ENCODE data around the gene HNRNPU.

- no peak for TF ChIP-seq CTCF (IDR thresholded peaks at IDR 0.05)
- no peak for TF ChIP-seq RCOR1 (IDR thresholded peaks at IDR 0.05; ENCODE audit: low read depth, low read length)
- no peak for TF ChIP-seq MAX (IDR thresholded peaks at IDR 0.05)
- no peak for TF ChIP-seq EP300 (IDR thresholded peaks at IDR 0.05)
- no peak for TF ChIP-seq POLR2A (IDR thresholded peaks at IDR 0.05; ENCODE audit: low read length)
- TF ChIP-seq JUNB (IDR thresholded peaks at IDR 0.05), result no peak
Measured at GRCh38 chr1:244850896-244851295, 13.4 kb downstream of the HNRNPU start.

All from A549 (cell line).